Measurements from ENCODE around the gene ERCC2.

ERCC2 gene

GRCh38 chr19:45305421-45305820, 65.0 kb downstream of the ERCC2 start:
- no peak for DNase-seq (ENCODE audit: low read depth in 4 of 4, low spot score in 1 of 4)

- DNase-seq (ENCODE audit: low read depth in 4 of 4, low spot score in 1 of 4): no peak
These were observed 65.4 kb downstream of the ERCC2 start for GRCh38 chr19:45305007-45305406.

GRCh38 chr19:45304141-45304926, 66.0 kb downstream of the ERCC2 start:
- DNase-seq (ENCODE audit: low read depth in 4 of 4, low spot score in 1 of 4): no peak

GRCh38 chr19:45303269-45304060, 66.9 kb downstream of the ERCC2 start:
- no peak for DNase-seq (ENCODE audit: low read depth in 4 of 4, low spot score in 1 of 4)

GRCh38 chr19:45302416-45302815, 68.0 kb downstream of the ERCC2 start:
- DNase-seq (ENCODE audit: low read depth in 4 of 4, low spot score in 1 of 4): no peak

All from stimulated activated CD4-positive, alpha-beta T cell treated with anti-CD3 and anti-CD28 coated beads, Interleukin-1b, Interleukin-23, amount 100 ng/mL, for 24 hours (primary cell).